Fibroblast of the aortic adventitia (primary cell): ENCODE results near the gene PLA2G7. TPM values are rescaled to one million over a fixed set of nuclear protein-coding genes. Genes with fewer than 3 reads are reported as not detected.

Experiments
- DNase-seq: peaks from one replicate; pipeline ENCODE4 v3.0.0-alpha.2; 2010; ENCODE audit warnings: low read depth
- H3K4me3 ChIP-seq: 2 replicates; pipeline ENCODE4 v1.5.1; 2011; ENCODE audit warnings: low read depth, mild to moderate bottlenecking, control low read depth, low read length, moderate library complexity
- CTCF ChIP-seq: IDR thresholded peaks from 2 replicates; pipeline ENCODE4 v1.5.1; 2011; ENCODE audit warnings: mild to moderate bottlenecking, low read length, control low read depth, inconsistent platforms; ENCODE audit not compliant: insufficient read depth
- total RNA-seq: library from RNA; depleted of rRNA; stranded (reverse); fragments of >200 nt; gene quantifications from 2 replicates; pipeline ENCODE4 v1.2.3, GENCODE V29; 2012; ENCODE audit warnings: low replicate concordance

The PLA2G7 gene
- total RNA-seq, 1 donor, result not detected

GRCh38 chr6:46676604-46677313 lies 58.4 kb downstream of the PLA2G7 start:
- H3K4me3 ChIP-seq, result no peak overlapping the region
- no peak for DNase-seq

GRCh38 chr6:46674410-46674809 lies 60.8 kb downstream of the PLA2G7 start:
- TF ChIP-seq CTCF, result no peak
- no peak overlapping the region for H3K4me3 ChIP-seq
- DNase-seq, result no peak

More at GRCh38 chr6:46676604-46677313, 58.4 kb downstream of the PLA2G7 start:
- TF ChIP-seq CTCF, result no peak

GRCh38 chr6:46667377-46667776 lies 67.8 kb downstream of the PLA2G7 start:
- no peak overlapping the region for H3K4me3 ChIP-seq
- no peak for TF ChIP-seq CTCF
- no peak for DNase-seq

GRCh38 chr6:46661483-46661882 lies 73.7 kb downstream of the PLA2G7 start:
- no peak overlapping the region for H3K4me3 ChIP-seq
- no peak for DNase-seq
- TF ChIP-seq CTCF, result no peak

- H3K4me3 ChIP-seq, result no peak overlapping the region
- DNase-seq, result no peak
- TF ChIP-seq CTCF, result no peak
Measured at GRCh38 chr6:46657642-46658041, 77.5 kb downstream of the PLA2G7 start.

GRCh38 chr6:46655803-46656202 lies 79.4 kb downstream of the PLA2G7 start:
- DNase-seq, result no peak
- H3K4me3 ChIP-seq, result no peak overlapping the region
- peak; percentile 12 for TF ChIP-seq CTCF

Other genes starting within 250 kb of the PLA2G7 start
- 8.0 and 14.9 TPM in 2 replicates for gene RCAN2, start 243.9 kb downstream of the PLA2G7 start, total RNA-seq
- 0.63 and 4.7 TPM in 2 replicates for gene CYP39A1, start 82.6 kb downstream of the PLA2G7 start, total RNA-seq
- 6.2 and 27.3 TPM in 2 replicates for gene SLC25A27, start 82.4 kb downstream of the PLA2G7 start, total RNA-seq
- gene TDRD6, start 47.5 kb downstream of the PLA2G7 start, total RNA-seq, result 0.18 and 1.8 TPM in 2 replicates
- not detected in 2 replicates for gene ANKRD66, start 11.6 kb upstream of the PLA2G7 start, total RNA-seq
- not detected in 2 replicates for gene MEP1A, start 58.0 kb upstream of the PLA2G7 start, total RNA-seq
- gene ADGRF5, start 186.6 kb upstream of the PLA2G7 start, total RNA-seq, result under 0.01 and 15.9 TPM in 2 replicates